HUES6 (cell line): Measurements from ENCODE around the gene PATZ1.

Experiments
- H3K27ac ChIP-seq: 2 replicates; pipeline ENCODE4 v1.7.0; 2013; ENCODE audit warnings: low read depth, mild to moderate bottlenecking, low read length, inconsistent platforms
- H3K27me3 ChIP-seq: 2 replicates; pipeline ENCODE4 v1.6.1; 2013; ENCODE audit warnings: low read length; ENCODE audit not compliant: control insufficient read depth, insufficient read depth
- H3K36me3 ChIP-seq: 2 replicates; pipeline ENCODE4 v1.6.1; 2013; ENCODE audit warnings: low read length; ENCODE audit not compliant: control insufficient read depth, insufficient read depth
- H3K4me1 ChIP-seq: 2 replicates; pipeline ENCODE4 v1.6.1; 2013; ENCODE audit warnings: low read length; ENCODE audit not compliant: control insufficient read depth, insufficient read depth
- H3K4me3 ChIP-seq: 2 replicates; pipeline ENCODE4 v1.5.1; 2013; ENCODE audit warnings: low read depth, low read length
- H3K9ac ChIP-seq: one replicate; pipeline ENCODE4 v1.6.1; 2013; ENCODE audit warnings: mild to moderate bottlenecking, low read length
- H3K9me3 ChIP-seq: 2 replicates; pipeline ENCODE4 v1.6.1; 2013; ENCODE audit warnings: low read depth, low read length; ENCODE audit not compliant: control insufficient read depth, insufficient read depth

PATZ1 gene

GRCh38 chr22:31305194-31305593, 41.0 kb downstream of the PATZ1 start:
- H3K36me3 ChIP-seq, result no peaks in the 10 kb centered on the region
- H3K27me3 ChIP-seq, result no peaks in the 10 kb centered on the region
- H3K27ac ChIP-seq, result no peak overlapping the region
- no peaks in the 10 kb centered on the region for H3K4me1 ChIP-seq
- H3K4me3 ChIP-seq, result no peak overlapping the region
- H3K9me3 ChIP-seq, result no peaks in the 10 kb centered on the region
- no peak overlapping the region for H3K9ac ChIP-seq

GRCh38 chr22:31302537-31302936, 43.6 kb downstream of the PATZ1 start:
- no peaks in the 10 kb centered on the region for H3K9me3 ChIP-seq
- H3K27ac ChIP-seq, result no peak overlapping the region

GRCh38 chr22:31302006-31302405, 44.1 kb downstream of the PATZ1 start:
- Histone ChIP-seq H3K36me3 (no peaks in the 10 kb centered on the region), H3K9me3 (no peaks in the 10 kb centered on the region), H3K27me3 (no peaks in the 10 kb centered on the region), H3K9ac (no peak overlapping the region), H3K4me3 (no peak overlapping the region), H3K4me1 (no peaks in the 10 kb centered on the region), H3K27ac (no peak overlapping the region)

More at GRCh38 chr22:31302537-31302936, 43.6 kb downstream of the PATZ1 start:
- no peaks in the 10 kb centered on the region for H3K36me3 ChIP-seq
- no peak overlapping the region for H3K9ac ChIP-seq
- no peaks in the 10 kb centered on the region for H3K4me1 ChIP-seq
- no peak overlapping the region for H3K4me3 ChIP-seq
- H3K27me3 ChIP-seq, result no peaks in the 10 kb centered on the region

- no peaks in the 10 kb centered on the region for H3K4me1 ChIP-seq
- H3K9ac ChIP-seq, result no peak overlapping the region
- no peaks in the 10 kb centered on the region for H3K27me3 ChIP-seq
- no peaks in the 10 kb centered on the region for H3K9me3 ChIP-seq
- no peak overlapping the region for H3K27ac ChIP-seq
- no peaks in the 10 kb centered on the region for H3K36me3 ChIP-seq
- no peak overlapping the region for H3K4me3 ChIP-seq
These were observed 45.2 kb downstream of the PATZ1 start for GRCh38 chr22:31300896-31301295.

GRCh38 chr22:31295831-31296657, 50.1 kb downstream of the PATZ1 start:
- peaks cover 8% of the 10 kb centered on the region for H3K27me3 ChIP-seq
- H3K9me3 ChIP-seq, result no peaks in the 10 kb centered on the region
- no peak overlapping the region for H3K27ac ChIP-seq
- peaks cover 4% of the 10 kb centered on the region; the same call in 1 of the 2 replicates for H3K4me1 ChIP-seq
- no peak overlapping the region for H3K9ac ChIP-seq
- H3K4me3 ChIP-seq, result no peak overlapping the region
- no peaks in the 10 kb centered on the region for H3K36me3 ChIP-seq

GRCh38 chr22:31295360-31295759, 50.8 kb downstream of the PATZ1 start:
- peaks cover 4% of the 10 kb centered on the region; the same call in 1 of the 2 replicates for H3K4me1 ChIP-seq
- no peak overlapping the region for H3K27ac ChIP-seq
- H3K4me3 ChIP-seq, result no peak overlapping the region
- no peaks in the 10 kb centered on the region for H3K9me3 ChIP-seq
- H3K9ac ChIP-seq, result no peak overlapping the region
- no peaks in the 10 kb centered on the region for H3K36me3 ChIP-seq
- H3K27me3 ChIP-seq, result peaks cover 12% of the 10 kb centered on the region

- Histone ChIP-seq H3K27ac (no peak within 1 kb of the TSS), H3K27me3 (peaks cover 24% of the 10 kb centered on the region), H3K9me3 (no peaks in the 10 kb centered on the region), H3K4me1 (peaks cover 4% of the 10 kb centered on the region; the same call in 1 of the 2 replicates), H3K4me3 (peak within 1 kb of the TSS; percentile 63), H3K9ac (peak within 1 kb of the TSS; percentile 39), H3K36me3 (no peaks in the 10 kb centered on the region)
These were observed 53.7 kb downstream of the PATZ1 start, which contains the start of gene PIK3IP1 for GRCh38 chr22:31292236-31292989. TSS of gene PIK3IP1 (minus strand) at chr22:31292488. CDS start at chr22:31292344, 144 bp downstream.

GRCh38 chr22:31291481-31292235, 54.5 kb downstream of the PATZ1 start:
- peaks cover 4% of the 10 kb centered on the region; the same call in 1 of the 2 replicates for H3K4me1 ChIP-seq
- peak overlapping the region; percentile 39 for H3K9ac ChIP-seq
- H3K27me3 ChIP-seq, result peaks cover 24% of the 10 kb centered on the region
- no peak overlapping the region for H3K27ac ChIP-seq
- H3K9me3 ChIP-seq, result no peaks in the 10 kb centered on the region
- peak overlapping the region; percentile 63 for H3K4me3 ChIP-seq
- H3K36me3 ChIP-seq, result no peaks in the 10 kb centered on the region

- Histone ChIP-seq H3K9ac (peak overlapping the region; percentile 56), H3K27me3 (peaks cover 24% of the 10 kb centered on the region), H3K4me3 (peak overlapping the region; percentile 69), H3K4me1 (peaks cover 4% of the 10 kb centered on the region; the same call in 1 of the 2 replicates), H3K9me3 (no peaks in the 10 kb centered on the region), H3K27ac (no peak overlapping the region; the same call in 1 of the 2 replicates), H3K36me3 (no peaks in the 10 kb centered on the region)
These were observed 55.4 kb downstream of the PATZ1 start for GRCh38 chr22:31290494-31291471.

GRCh38 chr22:31289344-31289743, 56.8 kb downstream of the PATZ1 start:
- Histone ChIP-seq H3K4me1 (peaks cover 7% of the 10 kb centered on the region; the same call in 1 of the 2 replicates), H3K27me3 (peaks cover 24% of the 10 kb centered on the region), H3K9me3 (no peaks in the 10 kb centered on the region), H3K4me3 (no peak overlapping the region), H3K9ac (no peak overlapping the region), H3K27ac (no peak overlapping the region), H3K36me3 (no peaks in the 10 kb centered on the region)
